ENCODE data around the gene KCNMA1. TPM values are rescaled to one million over a fixed set of nuclear protein-coding genes. Genes with fewer than 3 reads are reported as not detected.

KCNMA1 gene
- total RNA-seq, 1 experiment from 2014 or later = 0.70 TPM

- intact Hi-C loops (cut with micrococcal nuclease; ENCODE audit: unreplicated experiment) = no loop called here
- Histone ChIP-seq H3F3A (ENCODE audit: insufficient read depth, low read depth) (no peaks in the 10 kb centered on the region), H3K9me2 (ENCODE audit: insufficient read depth) (no peaks in the 10 kb centered on the region), H2AFZ (no peak overlapping the region), H3K4me2 (no peak overlapping the region), H3K4me1 (replicated peaks; ENCODE audit: insufficient read depth) (no peaks in the 10 kb centered on the region), H3K36me3 (ENCODE audit: low read depth) (no peaks in the 10 kb centered on the region), H3K79me2 (ENCODE audit: low read depth) (no peaks in the 10 kb centered on the region), H3K4me3 (no peak overlapping the region), H3K27me3 (ENCODE audit: insufficient read depth, low read depth) (no peaks in the 10 kb centered on the region), H3K9me3 (ENCODE audit: insufficient read depth, low read depth) (no peaks in the 10 kb centered on the region), H4K20me1 (ENCODE audit: insufficient read depth) (no peaks in the 10 kb centered on the region), H3K27ac (no peak overlapping the region)
- DNase-seq = no peak
- no peak for TF ChIP-seq EZH2 (IDR thresholded peaks at IDR 0.05; ENCODE audit: low read depth)
- TF ChIP-seq CTCF (conservative IDR thresholded peaks at IDR 0.05) = no peak
- POLR2A ChIA-PET (ENCODE audit: unreplicated experiment) = interaction anchor here (0.6 kb wide), 1 partner anchor 692 kb away, joined by 5 read pairs; no protein-coding TSS in a partner anchor
- CTCF ChIA-PET = no interaction called here
- BruUV-seq (replicated peaks) = no TSS peak
Measured at GRCh38 chr10:77264527-77264926, 373.1 kb downstream of the KCNMA1 start.

- ChIA-PET CTCF (no interaction called here), POLR2A (ENCODE audit: unreplicated experiment) (interaction anchor here (0.6 kb wide), 1 partner anchor 692 kb away, joined by 5 read pairs; no protein-coding TSS in a partner anchor)
- no peaks in the 10 kb centered on the region for H3K36me3 ChIP-seq (ENCODE audit: low read depth)
- H3F3A ChIP-seq (ENCODE audit: insufficient read depth, low read depth) = no peaks in the 10 kb centered on the region
- intact Hi-C loops (cut with micrococcal nuclease; ENCODE audit: unreplicated experiment) = no loop called here
- H3K4me2 ChIP-seq = no peak overlapping the region
- H3K27me3 ChIP-seq (ENCODE audit: insufficient read depth, low read depth) = no peaks in the 10 kb centered on the region
- DNase-seq = no peak
- BruUV-seq (replicated peaks) = no TSS peak
- H3K79me2 ChIP-seq (ENCODE audit: low read depth) = no peaks in the 10 kb centered on the region
- TF ChIP-seq CTCF (conservative IDR thresholded peaks at IDR 0.05) = no peak
- no peak for TF ChIP-seq EZH2 (IDR thresholded peaks at IDR 0.05; ENCODE audit: low read depth)
- H3K27ac ChIP-seq = no peak overlapping the region
- H3K4me3 ChIP-seq = no peak overlapping the region
- no peaks in the 10 kb centered on the region for H3K9me2 ChIP-seq (ENCODE audit: insufficient read depth)
- H3K4me1 ChIP-seq (replicated peaks; ENCODE audit: insufficient read depth) = no peaks in the 10 kb centered on the region
- no peaks in the 10 kb centered on the region for H3K9me3 ChIP-seq (ENCODE audit: insufficient read depth, low read depth)
- H4K20me1 ChIP-seq (ENCODE audit: insufficient read depth) = no peaks in the 10 kb centered on the region
- no peak overlapping the region for H2AFZ ChIP-seq
Measured at GRCh38 chr10:77264107-77264506, 373.5 kb downstream of the KCNMA1 start.

GRCh38 chr10:77263700-77264099 lies 373.9 kb downstream of the KCNMA1 start:
- Histone ChIP-seq H3K79me2 (ENCODE audit: low read depth) (no peaks in the 10 kb centered on the region), H3K4me2 (no peak overlapping the region), H3K4me1 (replicated peaks; ENCODE audit: insufficient read depth) (no peaks in the 10 kb centered on the region), H3K9me2 (ENCODE audit: insufficient read depth) (no peaks in the 10 kb centered on the region), H3K9me3 (ENCODE audit: insufficient read depth, low read depth) (no peaks in the 10 kb centered on the region), H4K20me1 (ENCODE audit: insufficient read depth) (no peaks in the 10 kb centered on the region), H3K27me3 (ENCODE audit: insufficient read depth, low read depth) (no peaks in the 10 kb centered on the region), H3K4me3 (no peak overlapping the region), H3F3A (ENCODE audit: insufficient read depth, low read depth) (no peaks in the 10 kb centered on the region), H2AFZ (no peak overlapping the region), H3K36me3 (ENCODE audit: low read depth) (no peaks in the 10 kb centered on the region), H3K27ac (no peak overlapping the region)
- TF ChIP-seq CTCF (conservative IDR thresholded peaks at IDR 0.05) = no peak
- no peak for TF ChIP-seq EZH2 (IDR thresholded peaks at IDR 0.05; ENCODE audit: low read depth)
- intact Hi-C loops (cut with micrococcal nuclease; ENCODE audit: unreplicated experiment) = no loop called here
- CTCF ChIA-PET = no interaction called here
- POLR2A ChIA-PET (ENCODE audit: unreplicated experiment) = no interaction called here
- BruUV-seq (replicated peaks) = no TSS peak
- DNase-seq = no peak

All from PC-9 (cell line).